Endothelial cell of umbilical vein (primary cell): ENCODE data around the gene LRRC70.

Experiments
- EZH2 ChIP-seq: IDR thresholded peaks from 2 replicates; pipeline ENCODE4 v1.6.1; 2012; ENCODE audit warnings: borderline replicate concordance, low read depth, mild to moderate bottlenecking, moderate library complexity, low read length, inconsistent platforms; ENCODE audit not compliant: severe bottlenecking
- GATA2 ChIP-seq: IDR thresholded peaks from 2 replicates; pipeline ENCODE4 v1.7.0; 2011; ENCODE audit warnings: low read depth, mild to moderate bottlenecking, moderate library complexity, mixed read lengths, low read length; ENCODE audit not compliant: insufficient read length, insufficient read depth
- MYC ChIP-seq: IDR thresholded peaks from one replicate; pipeline ENCODE4 v1.6.1; 2011; ENCODE audit warnings: mild to moderate bottlenecking, low read depth, low read length
- POLR2A ChIP-seq: IDR thresholded peaks from 2 replicates; pipeline ENCODE4 v1.6.1; 2012; ENCODE audit warnings: low read depth, mild to moderate bottlenecking, control low read depth, low read length
- TF ChIP-seq, protein P1 (sequence below), 2 donors: IDR thresholded peaks; 1 replicate in 1 of 2; 2 replicates in 1 of 2; pipeline ENCODE4 v1.5.1; 2011; ENCODE audit warnings: low read length in 2 of 2, mild to moderate bottlenecking in 2 of 2, moderate library complexity in 2 of 2, control low read depth in 1 of 2, inconsistent platforms in 1 of 2, low read depth in 1 of 2; ENCODE audit not compliant: insufficient read depth in 1 of 2; ENCODE audit errors: extremely low read depth in 1 of 2
- TF ChIP-seq, protein P2 (sequence below): IDR thresholded peaks from 2 replicates; pipeline ENCODE4 v1.6.1; 2011; ENCODE audit not compliant: insufficient read depth, insufficient read length

DNA sequence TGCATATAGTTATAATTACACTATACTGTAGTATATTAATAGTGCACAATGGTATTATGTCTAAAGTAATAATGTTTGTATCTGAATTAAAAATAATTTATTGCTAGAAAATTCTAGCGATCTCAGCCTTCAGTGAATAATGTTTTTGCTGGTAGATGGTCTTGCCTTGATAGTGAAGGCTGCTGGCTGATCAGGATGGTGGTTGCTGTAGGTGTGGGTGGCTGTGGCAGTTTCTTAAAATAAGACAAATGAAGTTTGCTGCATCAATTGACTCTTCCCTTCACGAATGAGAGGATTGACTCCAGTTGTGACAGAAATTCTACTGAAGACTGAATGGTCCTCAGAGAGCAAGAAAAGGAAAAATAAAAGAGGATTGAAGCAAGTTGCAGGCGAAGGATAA is 19.7 kb upstream of the LRRC70 start:
- TF ChIP-seq, protein P1, sequence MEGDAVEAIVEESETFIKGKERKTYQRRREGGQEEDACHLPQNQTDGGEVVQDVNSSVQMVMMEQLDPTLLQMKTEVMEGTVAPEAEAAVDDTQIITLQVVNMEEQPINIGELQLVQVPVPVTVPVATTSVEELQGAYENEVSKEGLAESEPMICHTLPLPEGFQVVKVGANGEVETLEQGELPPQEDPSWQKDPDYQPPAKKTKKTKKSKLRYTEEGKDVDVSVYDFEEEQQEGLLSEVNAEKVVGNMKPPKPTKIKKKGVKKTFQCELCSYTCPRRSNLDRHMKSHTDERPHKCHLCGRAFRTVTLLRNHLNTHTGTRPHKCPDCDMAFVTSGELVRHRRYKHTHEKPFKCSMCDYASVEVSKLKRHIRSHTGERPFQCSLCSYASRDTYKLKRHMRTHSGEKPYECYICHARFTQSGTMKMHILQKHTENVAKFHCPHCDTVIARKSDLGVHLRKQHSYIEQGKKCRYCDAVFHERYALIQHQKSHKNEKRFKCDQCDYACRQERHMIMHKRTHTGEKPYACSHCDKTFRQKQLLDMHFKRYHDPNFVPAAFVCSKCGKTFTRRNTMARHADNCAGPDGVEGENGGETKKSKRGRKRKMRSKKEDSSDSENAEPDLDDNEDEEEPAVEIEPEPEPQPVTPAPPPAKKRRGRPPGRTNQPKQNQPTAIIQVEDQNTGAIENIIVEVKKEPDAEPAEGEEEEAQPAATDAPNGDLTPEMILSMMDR (IDR thresholded peaks at IDR 0.05; ENCODE audit: extremely low read depth in 1 of 2, insufficient read depth in 1 of 2, low read depth in 1 of 2, low read length in 2 of 2): no peak
- TF ChIP-seq POLR2A (no peak), EZH2 (no peak), MYC (no peak), GATA2 (no peak)
- TF ChIP-seq, protein P2, sequence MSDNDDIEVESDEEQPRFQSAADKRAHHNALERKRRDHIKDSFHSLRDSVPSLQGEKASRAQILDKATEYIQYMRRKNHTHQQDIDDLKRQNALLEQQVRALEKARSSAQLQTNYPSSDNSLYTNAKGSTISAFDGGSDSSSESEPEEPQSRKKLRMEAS: no peak
